WTC11 (cell line): ENCODE results near the gene MGAT3. TPM values are rescaled to one million over a fixed set of nuclear protein-coding genes. Genes with fewer than 3 reads are reported as not detected.
A peak's percentile ranks its signal among the peaks of the same experiment; 100 is the strongest.

ENCODE experiments used
- ATAC-seq: fragments of 200-7000 bp; cut with Tn5 transposase; 2 replicates; pipeline ENCODE4 v1.10.0; 2021; ENCODE audit warnings: mild to moderate bottlenecking, moderate library complexity
- CTCF ChIA-PET: fragments of 300-600 bp; sonication (Branson Sonifier 250); formaldehyde crosslinking; loops from one replicate; lab custom pipeline; 2021; ENCODE audit warnings: antibody characterized with exemption; lab: Charles Lee
- POLR2A ChIA-PET: fragments of 350-600 bp; sonication (Branson Sonifier 250); formaldehyde crosslinking; loops from one replicate; lab custom pipeline; 2021; ENCODE audit warnings: antibody characterized with exemption; lab: Charles Lee
- DNase-seq: peaks from one replicate; pipeline ENCODE4 v3.0.0; 2021; ENCODE audit warnings: low spot score
- H3K27ac Mint-ChIP-seq: 2 replicates; pipeline ENCODE4 v1.8.0; 2021; ENCODE audit warnings: mixed read lengths
- H3K27me3 Mint-ChIP-seq: 2 replicates; pipeline ENCODE4 v1.8.0; 2021; ENCODE audit warnings: low read depth, mild to moderate bottlenecking, moderate library complexity, mixed read lengths
- H3K36me3 Mint-ChIP-seq: 2 replicates; pipeline ENCODE4 v1.8.0; 2021; ENCODE audit warnings: mixed read lengths
- H3K4me1 Mint-ChIP-seq: 2 replicates; pipeline ENCODE4 v1.8.0; 2022; ENCODE audit warnings: mixed read lengths
- H3K4me3 Mint-ChIP-seq: 2 replicates; pipeline ENCODE4 v1.8.0; 2021; ENCODE audit warnings: mild to moderate bottlenecking, moderate library complexity, mixed read lengths
- H3K9me3 Mint-ChIP-seq: 2 replicates; pipeline ENCODE4 v1.8.0; 2021; ENCODE audit warnings: mixed read lengths
- ELF4 ChIP-seq: sonication (generic); formaldehyde crosslinking; IDR thresholded peaks from 2 replicates; pipeline ENCODE4 v1.8.1; 2022; ENCODE audit warnings: low read depth, mild to moderate bottlenecking, moderate library complexity, missing genetic modification reagents
- JAZF1 ChIP-seq: fragments of 250-450 bp; sonication (Bioruptor Pico); IDR thresholded peaks from 2 replicates; pipeline ENCODE4 v1.9.0; 2021; ENCODE audit warnings: moderate library complexity, mild to moderate bottlenecking, inconsistent platforms
- NFATC4 ChIP-seq: fragments of 250-450 bp; sonication (Bioruptor Pico); IDR thresholded peaks from 2 replicates; pipeline ENCODE4 v1.9.0; 2021; ENCODE audit warnings: mild to moderate bottlenecking
- RELA ChIP-seq: sonication (generic); formaldehyde crosslinking; IDR thresholded peaks from 2 replicates; pipeline ENCODE4 v1.8.1; 2022; ENCODE audit warnings: missing genetic modification reagents, mild to moderate bottlenecking, borderline replicate concordance
- SMAD3 ChIP-seq: sonication (generic); formaldehyde crosslinking; IDR thresholded peaks from 2 replicates; pipeline ENCODE4 v1.8.0; 2022; ENCODE audit warnings: missing genetic modification reagents, mild to moderate bottlenecking, borderline replicate concordance
- ZNF281 ChIP-seq: sonication (generic); formaldehyde crosslinking; IDR thresholded peaks from 2 replicates; pipeline ENCODE4 v1.8.0; 2023; ENCODE audit warnings: mild to moderate bottlenecking, missing genetic modification reagents
- ZNF532 ChIP-seq: fragments of 250-450 bp; sonication (Bioruptor Pico); IDR thresholded peaks from 2 replicates; pipeline ENCODE4 v1.9.0; 2021; ENCODE audit warnings: mild to moderate bottlenecking, borderline replicate concordance
- total RNA-seq: library from RNA; stranded (reverse); gene quantifications from 3 replicates; pipeline ENCODE4 v1.2.3, GENCODE V29; 2021
- TF ChIP-seq, protein P1 (sequence below): sonication (generic); formaldehyde crosslinking; IDR thresholded peaks from 2 replicates; pipeline ENCODE4 v1.8.1; 2022; ENCODE audit warnings: low read depth, missing genetic modification reagents, borderline replicate concordance
- TF ChIP-seq, protein P2 (sequence below): sonication (generic); formaldehyde crosslinking; IDR thresholded peaks from 2 replicates; pipeline ENCODE4 v1.8.0; 2022; ENCODE audit warnings: missing genetic modification reagents

MGAT3 gene
- total RNA-seq, 1 experiment from 2014 or later, result 11.4 TPM

GRCh38 chr22:39473851-39474250 is 17.0 kb downstream of the MGAT3 start (continued):
- no peak for TF ChIP-seq SMAD3 (CRISPR knock-in tag)

- H3K27me3 Mint-ChIP-seq, result no peaks in the 10 kb centered on the region
- DNase-seq (peak; percentile 70), ATAC-seq (peak; percentile 60)
- CTCF ChIA-PET, result interaction anchor here (0.6 to 2.6 kb wide), 9 partner anchors 9 to 339 kb away, joined by 3 to 12 read pairs (median 7); partner anchors contain the start of gene TAB1
- POLR2A ChIA-PET, result interaction anchor here (0.6 kb wide), 2 partner anchors 9 to 871 kb away, joined by 3 to 16 read pairs; no protein-coding TSS in a partner anchor
- TF ChIP-seq, protein P1, sequence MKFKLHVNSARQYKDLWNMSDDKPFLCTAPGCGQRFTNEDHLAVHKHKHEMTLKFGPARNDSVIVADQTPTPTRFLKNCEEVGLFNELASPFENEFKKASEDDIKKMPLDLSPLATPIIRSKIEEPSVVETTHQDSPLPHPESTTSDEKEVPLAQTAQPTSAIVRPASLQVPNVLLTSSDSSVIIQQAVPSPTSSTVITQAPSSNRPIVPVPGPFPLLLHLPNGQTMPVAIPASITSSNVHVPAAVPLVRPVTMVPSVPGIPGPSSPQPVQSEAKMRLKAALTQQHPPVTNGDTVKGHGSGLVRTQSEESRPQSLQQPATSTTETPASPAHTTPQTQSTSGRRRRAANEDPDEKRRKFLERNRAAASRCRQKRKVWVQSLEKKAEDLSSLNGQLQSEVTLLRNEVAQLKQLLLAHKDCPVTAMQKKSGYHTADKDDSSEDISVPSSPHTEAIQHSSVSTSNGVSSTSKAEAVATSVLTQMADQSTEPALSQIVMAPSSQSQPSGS (CRISPR knock-in tag), result no peak
- TF ChIP-seq, protein P2, sequence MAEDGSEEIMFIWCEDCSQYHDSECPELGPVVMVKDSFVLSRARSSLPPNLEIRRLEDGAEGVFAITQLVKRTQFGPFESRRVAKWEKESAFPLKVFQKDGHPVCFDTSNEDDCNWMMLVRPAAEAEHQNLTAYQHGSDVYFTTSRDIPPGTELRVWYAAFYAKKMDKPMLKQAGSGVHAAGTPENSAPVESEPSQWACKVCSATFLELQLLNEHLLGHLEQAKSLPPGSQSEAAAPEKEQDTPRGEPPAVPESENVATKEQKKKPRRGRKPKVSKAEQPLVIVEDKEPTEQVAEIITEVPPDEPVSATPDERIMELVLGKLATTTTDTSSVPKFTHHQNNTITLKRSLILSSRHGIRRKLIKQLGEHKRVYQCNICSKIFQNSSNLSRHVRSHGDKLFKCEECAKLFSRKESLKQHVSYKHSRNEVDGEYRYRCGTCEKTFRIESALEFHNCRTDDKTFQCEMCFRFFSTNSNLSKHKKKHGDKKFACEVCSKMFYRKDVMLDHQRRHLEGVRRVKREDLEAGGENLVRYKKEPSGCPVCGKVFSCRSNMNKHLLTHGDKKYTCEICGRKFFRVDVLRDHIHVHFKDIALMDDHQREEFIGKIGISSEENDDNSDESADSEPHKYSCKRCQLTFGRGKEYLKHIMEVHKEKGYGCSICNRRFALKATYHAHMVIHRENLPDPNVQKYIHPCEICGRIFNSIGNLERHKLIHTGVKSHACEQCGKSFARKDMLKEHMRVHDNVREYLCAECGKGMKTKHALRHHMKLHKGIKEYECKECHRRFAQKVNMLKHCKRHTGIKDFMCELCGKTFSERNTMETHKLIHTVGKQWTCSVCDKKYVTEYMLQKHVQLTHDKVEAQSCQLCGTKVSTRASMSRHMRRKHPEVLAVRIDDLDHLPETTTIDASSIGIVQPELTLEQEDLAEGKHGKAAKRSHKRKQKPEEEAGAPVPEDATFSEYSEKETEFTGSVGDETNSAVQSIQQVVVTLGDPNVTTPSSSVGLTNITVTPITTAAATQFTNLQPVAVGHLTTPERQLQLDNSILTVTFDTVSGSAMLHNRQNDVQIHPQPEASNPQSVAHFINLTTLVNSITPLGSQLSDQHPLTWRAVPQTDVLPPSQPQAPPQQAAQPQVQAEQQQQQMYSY, result peak; percentile 56; the same call in 1 of the 2 replicates
- no peak for TF ChIP-seq NFATC4
- no peak for TF ChIP-seq RELA (CRISPR knock-in tag)
- no peak for TF ChIP-seq ZNF532 (CRISPR knock-in tag)
- TF ChIP-seq ELF4 (CRISPR knock-in tag), result no peak
- TF ChIP-seq ZNF281 (CRISPR knock-in tag), result no peak
- no peak for TF ChIP-seq JAZF1
- H3K36me3 Mint-ChIP-seq, result no peaks in the 10 kb centered on the region
- no peaks in the 10 kb centered on the region for H3K9me3 Mint-ChIP-seq
- H3K4me1 Mint-ChIP-seq, result peaks cover 61% of the 10 kb centered on the region
- no peak overlapping the region for H3K4me3 Mint-ChIP-seq
- peak overlapping the region; percentile 23; the same call in 1 of the 2 replicates for H3K27ac Mint-ChIP-seq
Measured at GRCh38 chr22:39474351-39475111, 17.7 kb downstream of the MGAT3 start.
